Breast epithelium (tissue), 4 donors: ENCODE results near the gene EP400. TPM values are rescaled to one million over a fixed set of nuclear protein-coding genes. Genes with fewer than 3 reads are reported as not detected.

ENCODE experiments used
- DNase-seq, 2 donors: peaks; one replicate each; pipeline ENCODE4 v3.0.0-alpha.2; 2019; ENCODE audit warnings: low spot score in 2 of 2
- H3K27ac ChIP-seq, 2 donors: fragments of 200-600 bp; sonication (generic) in 1 of 2; one replicate each; pipeline ENCODE4 v1.5.1; 2016 to 2019; ENCODE audit warnings: mild to moderate bottlenecking in 1 of 2
- H3K27me3 ChIP-seq, 2 donors: fragments of 200-600 bp; sonication (generic) in 1 of 2; one replicate each; pipeline versions ENCODE4 v1.5.1 to v1.6.0; 2017 to 2019; ENCODE audit warnings: control low read depth in 1 of 2, mild to moderate bottlenecking in 1 of 2
- H3K36me3 ChIP-seq: fragments of 200-600 bp; one replicate; pipeline ENCODE4 v1.5.1; 2019
- H3K4me1 ChIP-seq, 2 donors: fragments of 200-600 bp; sonication (generic); one replicate each; pipeline ENCODE4 v1.5.1; 2016 to 2019; ENCODE audit warnings: control low read depth in 1 of 2
- H3K4me3 ChIP-seq, 3 donors: fragments of 200-600 bp; sonication (generic); 1 replicate in 2 of 3; 2 replicates in 1 of 3; pipeline ENCODE4 v1.5.1; 2016 to 2019; ENCODE audit warnings: mild to moderate bottlenecking in 3 of 3, moderate library complexity in 2 of 3
- H3K9me3 ChIP-seq, 2 donors: fragments of 200-600 bp; sonication (generic) in 1 of 2; one replicate each; pipeline ENCODE4 v1.5.1; 2016 to 2019; ENCODE audit warnings: control low read depth in 1 of 2
- CTCF ChIP-seq, 3 donors: fragments of 450-650 bp; IDR thresholded peaks; one replicate each; pipeline ENCODE4 v1.5.1; 2016 to 2017; ENCODE audit warnings: antibody characterized with exemption in 3 of 3, mild to moderate bottlenecking in 3 of 3, moderate library complexity in 3 of 3
- POLR2A ChIP-seq: fragments of 450-650 bp; IDR thresholded peaks from one replicate; pipeline ENCODE4 v1.6.1; 2016; ENCODE audit warnings: antibody characterized with exemption, mild to moderate bottlenecking, moderate library complexity
- POLR2AphosphoS5 ChIP-seq, 3 donors: sonication (generic); formaldehyde crosslinking; IDR thresholded peaks; one replicate each; pipeline ENCODE4 v1.6.1; 2017; ENCODE audit warnings: antibody characterized with exemption in 3 of 3
- intact Hi-C: fragments of 100-400 bp; cut with DNase I; formaldehyde crosslinking; loops from one replicate; pipeline ENCODE4 v1.15.1; 2023; ENCODE audit warnings: low total_unique reads
- total RNA-seq, 3 donors: library from RNA; depleted of rRNA; stranded (reverse); fragments of >200 nt; gene quantifications; one replicate each; pipeline ENCODE4 v1.1.0, GENCODE V29; 2016

The EP400 gene
- total RNA-seq, 3 donors from 2014 or later = 20.3 to 27.2 (median 24.4) TPM

GRCh38 chr12:132061641-132062430, 112.1 kb downstream of the EP400 start:
- no peaks in the 10 kb centered on the region for H3K27me3 ChIP-seq
- H3K4me1 ChIP-seq = no peaks in the 10 kb centered on the region
- TF ChIP-seq CTCF (IDR thresholded peaks at IDR 0.05) (no peak), POLR2A (no peak), POLR2AphosphoS5 (IDR thresholded peaks at IDR 0.05) (no peak)
- no peaks in the 10 kb centered on the region for H3K9me3 ChIP-seq
- H3K36me3 ChIP-seq = peaks cover 21% of the 10 kb centered on the region
- H3K4me3 ChIP-seq = no peak overlapping the region
- DNase-seq = no peak
- H3K27ac ChIP-seq = no peak overlapping the region
- intact Hi-C loops = no loop called here

GRCh38 chr12:132062481-132062880, 112.7 kb downstream of the EP400 start:
- DNase-seq = no peak
- peaks cover 20% of the 10 kb centered on the region for H3K36me3 ChIP-seq
- intact Hi-C loops = no loop called here

GRCh38 chr12:132063491-132063890, 113.7 kb downstream of the EP400 start:
- no peaks in the 10 kb centered on the region for H3K27me3 ChIP-seq
- DNase-seq = no peak
- H3K27ac ChIP-seq = no peak overlapping the region
- H3K4me3 ChIP-seq = no peak overlapping the region
- no peaks in the 10 kb centered on the region for H3K9me3 ChIP-seq
- H3K4me1 ChIP-seq = no peaks in the 10 kb centered on the region
- peaks cover 20% of the 10 kb centered on the region for H3K36me3 ChIP-seq
- TF ChIP-seq POLR2A (no peak), POLR2AphosphoS5 (IDR thresholded peaks at IDR 0.05) (no peak), CTCF (IDR thresholded peaks at IDR 0.05) (no peak)
- intact Hi-C loops = no loop called here

More at GRCh38 chr12:132062481-132062880, 112.7 kb downstream of the EP400 start:
- H3K27me3 ChIP-seq = no peaks in the 10 kb centered on the region
- no peaks in the 10 kb centered on the region for H3K9me3 ChIP-seq
- no peaks in the 10 kb centered on the region for H3K4me1 ChIP-seq
- H3K27ac ChIP-seq = no peak overlapping the region
- no peak for TF ChIP-seq POLR2AphosphoS5 (IDR thresholded peaks at IDR 0.05)
- no peak for TF ChIP-seq POLR2A
- TF ChIP-seq CTCF (IDR thresholded peaks at IDR 0.05) = no peak
- H3K4me3 ChIP-seq = no peak overlapping the region

GRCh38 chr12:132064631-132065030, 114.9 kb downstream of the EP400 start:
- no peak for DNase-seq
- Histone ChIP-seq H3K27me3 (no peaks in the 10 kb centered on the region), H3K9me3 (no peaks in the 10 kb centered on the region), H3K36me3 (peaks cover 20% of the 10 kb centered on the region), H3K4me1 (no peaks in the 10 kb centered on the region), H3K27ac (no peak overlapping the region), H3K4me3 (no peak overlapping the region)
- intact Hi-C loops = no loop called here
- TF ChIP-seq POLR2AphosphoS5 (IDR thresholded peaks at IDR 0.05) = no peak
- TF ChIP-seq POLR2A = no peak
- no peak for TF ChIP-seq CTCF (IDR thresholded peaks at IDR 0.05)

GRCh38 chr12:132065203-132065602, 115.5 kb downstream of the EP400 start:
- no peak for DNase-seq
- no peak overlapping the region for H3K27ac ChIP-seq
- TF ChIP-seq CTCF (IDR thresholded peaks at IDR 0.05) (no peak), POLR2AphosphoS5 (IDR thresholded peaks at IDR 0.05) (no peak), POLR2A (no peak)
- peaks cover 20% of the 10 kb centered on the region for H3K36me3 ChIP-seq
- H3K27me3 ChIP-seq = no peaks in the 10 kb centered on the region
- intact Hi-C loops = no loop called here
- H3K4me1 ChIP-seq = no peaks in the 10 kb centered on the region
- no peaks in the 10 kb centered on the region for H3K9me3 ChIP-seq
- H3K4me3 ChIP-seq = no peak overlapping the region
